Psoas muscle (tissue), 8 donors: Measurements from ENCODE around the gene DSCAM. TPM values are rescaled to one million over a fixed set of nuclear protein-coding genes. Genes with fewer than 3 reads are reported as not detected.
"Not testable (repeated sequence)": the region's sequence is repeated elsewhere in the genome, so short reads cannot be mapped to it uniquely, and the experiment has no call there.

Experiments
- ATAC-seq, 4 donors: fragments of 200-7000 bp; cut with Tn5 transposase; one replicate each; pipeline ENCODE4 v1.9.1; 2020; ENCODE audit warnings: moderate library complexity in 3 of 4, mild to moderate bottlenecking in 2 of 4
- DNase-seq, 2 donors: peaks; one replicate each; pipeline ENCODE4 v3.0.0-alpha.2; 2020
- H3K27ac ChIP-seq: fragments of 200-600 bp; one replicate; pipeline ENCODE4 v1.8.0; 2022
- H3K27me3 ChIP-seq, 3 donors: fragments of 200-600 bp in 1 of 3; one replicate each; pipeline versions ENCODE4 v1.6.1 to v1.8.0; 2013 to 2022; ENCODE audit warnings: low read length in 2 of 3, mild to moderate bottlenecking in 2 of 3, moderate library complexity in 1 of 3; ENCODE audit not compliant: insufficient read depth in 3 of 3
- H3K36me3 ChIP-seq, 2 donors: fragments of 200-600 bp in 1 of 2; one replicate each; pipeline versions ENCODE4 v1.6.1 to v1.8.0; 2013 to 2022; ENCODE audit warnings: low read depth in 1 of 2, mild to moderate bottlenecking in 1 of 2, moderate library complexity in 1 of 2; ENCODE audit not compliant: insufficient read depth in 1 of 2
- H3K4me1 ChIP-seq: fragments of 200-600 bp; one replicate; pipeline ENCODE4 v1.8.0; 2022
- H3K4me3 ChIP-seq: fragments of 200-600 bp; one replicate; pipeline ENCODE4 v1.8.0; 2022; ENCODE audit warnings: mild to moderate bottlenecking
- H3K9me3 ChIP-seq: fragments of 200-600 bp; one replicate; pipeline ENCODE4 v1.8.0; 2022
- WGBS, 3 donors: extraction: QIAGEN DNeasy Blood & Tissue Kit; methylation state at CpG; one replicate each; pipeline versions ENCODE4 v1.1.6 to v1.1.7; 2013; 5-methylcytosine and 5-hydroxymethylcytosine counted together
- intact Hi-C, 2 donors: fragments of 100-400 bp; cut with DNase I; formaldehyde crosslinking; loops; one replicate each; pipeline versions ENCODE4 v1.11.0 to v1.14.2; 2022
- polyA plus RNA-seq, 3 donors: library from polyadenylated mRNA; stranded (reverse); fragments of 200-250 nt; gene quantifications; one replicate each; pipeline ENCODE4 v1.2.3, GENCODE V29; 2013
- total RNA-seq, 4 donors: library from RNA; stranded (reverse); fragmentation: NEBNext Ultra II Directional in 2 of 4; extraction: Animal tissue kit (Norgen Biotek cat#: 25700) in 2 of 4; gene quantifications; one replicate each; pipeline versions ENCODE4 v1.2.1 to v1.2.4, GENCODE V29; 2021 to 2023
- TF ChIP-seq, protein P1 (sequence below): fragments of 200-600 bp; IDR thresholded peaks from one replicate; pipeline ENCODE4 v1.8.0; 2022; ENCODE audit warnings: antibody characterized with exemption
- donor health status: healthy with polysubstance abuse.
- donor health status: DM: no; HTN: no; CAD: no; lungs with moderate emphysema.
- donor health status: Bipolar disorder and iron deficiency.
- donor health status: healthy.
- donor health status: DM: yes; HTN: yes; CAD: no.
- donor health status: DM: no; HTN: no; CAD: no.
- donor health status: DM: no; HTN: no; CAD: no.
- donor health status: DM: yes; HTN: yes; CAD: no.

Gene DSCAM
- total and polyA plus RNA-seq, 7 donors, result 0.03 to 0.04 TPM; not detected in 5

DNA sequence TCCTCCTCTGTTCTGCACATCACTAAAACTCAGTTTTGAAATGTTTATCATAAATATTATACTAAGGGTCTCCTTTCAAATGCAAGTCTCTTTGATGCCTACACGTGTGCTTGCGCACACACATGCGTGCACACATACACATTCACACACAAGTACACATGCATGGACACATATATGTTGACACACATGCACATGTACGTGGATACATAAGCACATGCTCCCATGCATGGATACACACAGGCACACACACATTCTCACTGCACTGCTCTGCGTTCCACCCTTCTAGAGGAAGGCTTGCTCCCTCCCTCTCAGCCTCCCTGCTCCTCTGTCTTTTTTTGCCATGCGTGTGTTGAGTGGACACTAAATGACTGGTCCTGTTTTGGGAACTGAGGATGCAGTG is 817.1 kb downstream of the DSCAM start:
- no peaks in the 10 kb centered on the region for H3K9me3 ChIP-seq
- H3K4me3 ChIP-seq, result no peak overlapping the region
- DNase-seq, result no peak
- ATAC-seq, result no peak
- no peaks in the 10 kb centered on the region for H3K4me1 ChIP-seq
- WGBS, 3 donors, result 96 to 97% (median 96%) methylated on average over 6 of the region's 6 CpGs
- H3K27me3 ChIP-seq, result no peaks in the 10 kb centered on the region
- intact Hi-C loops, result no loop called here
- no peak overlapping the region for H3K27ac ChIP-seq
- no peaks in the 10 kb centered on the region for H3K36me3 ChIP-seq
- TF ChIP-seq, protein P1, sequence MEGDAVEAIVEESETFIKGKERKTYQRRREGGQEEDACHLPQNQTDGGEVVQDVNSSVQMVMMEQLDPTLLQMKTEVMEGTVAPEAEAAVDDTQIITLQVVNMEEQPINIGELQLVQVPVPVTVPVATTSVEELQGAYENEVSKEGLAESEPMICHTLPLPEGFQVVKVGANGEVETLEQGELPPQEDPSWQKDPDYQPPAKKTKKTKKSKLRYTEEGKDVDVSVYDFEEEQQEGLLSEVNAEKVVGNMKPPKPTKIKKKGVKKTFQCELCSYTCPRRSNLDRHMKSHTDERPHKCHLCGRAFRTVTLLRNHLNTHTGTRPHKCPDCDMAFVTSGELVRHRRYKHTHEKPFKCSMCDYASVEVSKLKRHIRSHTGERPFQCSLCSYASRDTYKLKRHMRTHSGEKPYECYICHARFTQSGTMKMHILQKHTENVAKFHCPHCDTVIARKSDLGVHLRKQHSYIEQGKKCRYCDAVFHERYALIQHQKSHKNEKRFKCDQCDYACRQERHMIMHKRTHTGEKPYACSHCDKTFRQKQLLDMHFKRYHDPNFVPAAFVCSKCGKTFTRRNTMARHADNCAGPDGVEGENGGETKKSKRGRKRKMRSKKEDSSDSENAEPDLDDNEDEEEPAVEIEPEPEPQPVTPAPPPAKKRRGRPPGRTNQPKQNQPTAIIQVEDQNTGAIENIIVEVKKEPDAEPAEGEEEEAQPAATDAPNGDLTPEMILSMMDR, result no peak

- H3K36me3 ChIP-seq, H3K27ac ChIP-seq, H3K4me3 ChIP-seq, DNase-seq, H3K27me3 ChIP-seq, H3K4me1 ChIP-seq, H3K9me3 ChIP-seq, intact Hi-C loops, ATAC-seq: not testable (repeated sequence)
- 89 to 92% (median 89%) methylated on average over 15 to 19 of the region's 19 CpGs for WGBS, 3 donors
Observed at GRCh38 chr21:40028393-40028792, 818.6 kb downstream of the DSCAM start.

GRCh38 chr21:40021558-40022351 is 825.2 kb downstream of the DSCAM start:
- WGBS, 3 donors, result 81 to 94% (median 89%) methylated on average over 5 of the region's 5 CpGs
- intact Hi-C loops, result no loop called here
- Histone ChIP-seq H3K27me3 (no peaks in the 10 kb centered on the region), H3K4me3 (no peak overlapping the region), H3K27ac (no peak overlapping the region), H3K4me1 (no peaks in the 10 kb centered on the region), H3K36me3 (no peaks in the 10 kb centered on the region), H3K9me3 (no peaks in the 10 kb centered on the region)
- ATAC-seq (no peak), DNase-seq (no peak)
- TF ChIP-seq, protein P1, result no peak

GRCh38 chr21:40020651-40021050 is 826.3 kb downstream of the DSCAM start:
- no peaks in the 10 kb centered on the region for H3K4me1 ChIP-seq
- H3K9me3 ChIP-seq, result no peaks in the 10 kb centered on the region
- no peak for DNase-seq
- TF ChIP-seq, protein P1, result no peak
- no peaks in the 10 kb centered on the region for H3K27me3 ChIP-seq
- no peak overlapping the region for H3K27ac ChIP-seq
- no peak for ATAC-seq
- no peak overlapping the region for H3K4me3 ChIP-seq
- H3K36me3 ChIP-seq, result no peaks in the 10 kb centered on the region
- intact Hi-C loops, result no loop called here
- WGBS, 3 donors, result 96 to 100% (median 96%) methylated on average over 3 of the region's 3 CpGs

GRCh38 chr21:40018871-40019475 is 828.0 kb downstream of the DSCAM start:
- H3K27me3 ChIP-seq, result no peaks in the 10 kb centered on the region
- 92 to 100% (median 95%) methylated on average over 3 of the region's 3 CpGs for WGBS, 3 donors
- no peaks in the 10 kb centered on the region for H3K36me3 ChIP-seq
- no peaks in the 10 kb centered on the region for H3K4me1 ChIP-seq
- no peak for ATAC-seq
- intact Hi-C loops, result no loop called here
- TF ChIP-seq, protein P1, result no peak
- no peak for DNase-seq
- H3K9me3 ChIP-seq, result no peaks in the 10 kb centered on the region
- H3K4me3 ChIP-seq, result no peak overlapping the region
- no peak overlapping the region for H3K27ac ChIP-seq
